Progenitor cell of endocrine pancreas (in vitro differentiated cells): Measurements from ENCODE around the gene CBFA2T3. TPM values are rescaled to one million over a fixed set of nuclear protein-coding genes. Genes with fewer than 3 reads are reported as not detected.

ENCODE experiments used
- DNase-seq: peaks from one replicate; pipeline ENCODE4 v3.0.0; 2021; ENCODE audit warnings: low spot score; ENCODE audit not compliant: unreplicated experiment
- H3K27ac Mint-ChIP-seq: 2 replicates; pipeline ENCODE4 v1.8.0; 2021; ENCODE audit warnings: mild to moderate bottlenecking, moderate library complexity, mixed read lengths
- H3K27me3 Mint-ChIP-seq: 2 replicates; pipeline ENCODE4 v1.8.0; 2021; ENCODE audit warnings: mixed read lengths
- H3K36me3 Mint-ChIP-seq: 2 replicates; pipeline ENCODE4 v1.8.0; 2022; ENCODE audit warnings: mixed read lengths; ENCODE audit not compliant: insufficient read depth
- H3K4me1 Mint-ChIP-seq: 2 replicates; pipeline ENCODE4 v1.8.0; 2021; ENCODE audit warnings: low read depth, mixed read lengths
- H3K4me3 Mint-ChIP-seq: 2 replicates; pipeline ENCODE4 v1.8.0; 2021; ENCODE audit warnings: low read depth, mild to moderate bottlenecking, moderate library complexity, mixed read lengths
- H3K9me3 Mint-ChIP-seq: 2 replicates; pipeline ENCODE4 v1.8.0; 2021; ENCODE audit warnings: low read depth, mixed read lengths
- total RNA-seq: library from RNA; stranded (reverse); gene quantifications from 2 replicates; pipeline ENCODE4 v1.2.1, GENCODE V29; 2021
- TF ChIP-seq, protein P1 (sequence below): fragments of 200-600 bp; sonication (generic); IDR thresholded peaks from one replicate; pipeline ENCODE4 v1.5.0; 2021; ENCODE audit warnings: antibody characterized with exemption, mild to moderate bottlenecking; ENCODE audit not compliant: unreplicated experiment

The CBFA2T3 gene
- total RNA-seq, 1 donor from 2014 or later, result 12.9 TPM

DNA sequence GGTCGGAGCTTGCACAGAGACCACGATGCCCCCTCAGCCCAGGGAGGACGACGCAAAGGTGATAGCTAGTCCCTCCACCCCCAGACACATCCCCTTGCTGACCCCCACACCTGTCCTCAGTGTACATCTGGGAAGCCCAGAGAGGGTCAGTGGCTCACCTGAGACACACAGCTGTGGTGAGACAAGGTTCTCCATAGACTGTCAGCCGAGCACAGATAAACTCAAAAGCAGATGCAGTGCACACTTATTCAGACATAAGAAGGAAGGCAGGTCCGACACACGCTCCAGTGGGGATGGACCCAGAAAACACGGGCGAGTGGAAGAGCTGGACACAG, 19.6 kb downstream of the CBFA2T3 start:
- H3K9me3 Mint-ChIP-seq, result no peaks in the 10 kb centered on the region
- H3K27me3 Mint-ChIP-seq, result peaks cover 35% of the 10 kb centered on the region
- no peak overlapping the region for H3K27ac Mint-ChIP-seq
- TF ChIP-seq, protein P1, sequence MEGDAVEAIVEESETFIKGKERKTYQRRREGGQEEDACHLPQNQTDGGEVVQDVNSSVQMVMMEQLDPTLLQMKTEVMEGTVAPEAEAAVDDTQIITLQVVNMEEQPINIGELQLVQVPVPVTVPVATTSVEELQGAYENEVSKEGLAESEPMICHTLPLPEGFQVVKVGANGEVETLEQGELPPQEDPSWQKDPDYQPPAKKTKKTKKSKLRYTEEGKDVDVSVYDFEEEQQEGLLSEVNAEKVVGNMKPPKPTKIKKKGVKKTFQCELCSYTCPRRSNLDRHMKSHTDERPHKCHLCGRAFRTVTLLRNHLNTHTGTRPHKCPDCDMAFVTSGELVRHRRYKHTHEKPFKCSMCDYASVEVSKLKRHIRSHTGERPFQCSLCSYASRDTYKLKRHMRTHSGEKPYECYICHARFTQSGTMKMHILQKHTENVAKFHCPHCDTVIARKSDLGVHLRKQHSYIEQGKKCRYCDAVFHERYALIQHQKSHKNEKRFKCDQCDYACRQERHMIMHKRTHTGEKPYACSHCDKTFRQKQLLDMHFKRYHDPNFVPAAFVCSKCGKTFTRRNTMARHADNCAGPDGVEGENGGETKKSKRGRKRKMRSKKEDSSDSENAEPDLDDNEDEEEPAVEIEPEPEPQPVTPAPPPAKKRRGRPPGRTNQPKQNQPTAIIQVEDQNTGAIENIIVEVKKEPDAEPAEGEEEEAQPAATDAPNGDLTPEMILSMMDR, result no peak
- H3K36me3 Mint-ChIP-seq, result no peaks in the 10 kb centered on the region
- H3K4me3 Mint-ChIP-seq, result no peak overlapping the region
- no peaks in the 10 kb centered on the region for H3K4me1 Mint-ChIP-seq
- DNase-seq, result no peak

DNA sequence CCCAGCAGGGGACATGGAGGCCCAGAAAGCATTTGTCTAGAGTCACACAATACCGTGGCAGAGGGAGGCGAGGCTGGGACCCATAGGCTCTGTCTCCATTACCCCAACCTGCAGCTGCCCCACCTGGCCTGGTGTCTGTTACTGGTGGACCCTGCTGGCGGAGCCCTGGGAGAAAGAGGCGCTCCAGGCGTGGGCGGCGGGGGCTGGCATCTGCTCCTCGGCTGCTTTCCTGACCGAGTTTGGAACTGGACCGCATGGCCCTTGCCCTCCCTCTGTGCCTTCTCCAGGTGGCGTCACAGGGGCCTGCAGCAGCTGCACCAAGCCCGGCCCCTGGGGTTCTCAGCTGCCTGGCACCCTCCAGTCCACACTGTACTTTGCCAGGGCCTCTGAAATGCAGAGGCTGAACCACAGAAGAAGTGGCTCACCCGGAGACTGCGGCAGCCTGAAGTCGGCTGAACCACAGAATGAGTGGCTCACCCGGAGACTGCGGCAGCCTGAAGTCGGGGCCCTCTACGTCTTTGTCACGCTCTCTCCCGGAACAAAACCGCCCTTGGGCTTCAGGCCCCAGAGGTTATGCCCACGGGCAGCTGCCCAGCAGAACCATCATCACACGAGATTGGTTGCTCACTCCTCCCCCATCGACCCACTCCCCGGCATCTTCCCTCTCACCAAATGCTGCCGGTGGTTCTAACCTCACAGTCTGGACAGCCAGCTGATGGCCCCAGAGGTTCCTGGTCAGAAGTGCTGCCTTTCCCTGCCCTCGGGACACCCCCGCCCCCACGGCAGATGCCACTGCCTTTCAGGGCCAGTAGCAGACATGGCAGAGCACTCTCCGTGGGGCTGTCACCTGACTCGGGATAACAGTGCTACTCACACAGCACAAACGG, 20.2 kb downstream of the CBFA2T3 start:
- Mint-ChIP-seq H3K9me3 (no peaks in the 10 kb centered on the region), H3K4me1 (no peaks in the 10 kb centered on the region), H3K27ac (no peak overlapping the region), H3K27me3 (peaks cover 36% of the 10 kb centered on the region), H3K36me3 (no peaks in the 10 kb centered on the region), H3K4me3 (no peak overlapping the region)
- TF ChIP-seq, protein P1, result no peak
- no peak for DNase-seq

DNA sequence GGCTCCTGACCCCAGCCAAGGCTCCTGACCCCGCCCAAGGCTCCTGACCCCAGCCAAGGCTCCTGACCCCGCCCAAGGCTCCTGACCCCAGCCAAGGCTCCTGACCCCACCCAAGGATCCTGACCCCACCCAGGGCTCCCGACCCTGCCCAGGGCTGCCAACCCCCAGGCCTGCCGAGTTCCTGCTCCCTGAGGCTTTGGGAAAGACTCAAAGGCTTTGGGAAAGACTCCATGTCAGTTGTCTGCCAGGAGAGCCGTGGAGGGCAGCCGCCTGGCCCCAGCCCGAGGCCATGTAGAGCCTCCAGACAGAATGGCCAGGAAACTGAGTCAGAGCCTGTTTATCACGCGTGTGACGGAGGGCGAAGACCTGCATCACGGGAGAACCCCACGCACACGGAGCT, 21.1 kb downstream of the CBFA2T3 start:
- Mint-ChIP-seq H3K4me1 (no peaks in the 10 kb centered on the region), H3K27me3 (peaks cover 37% of the 10 kb centered on the region), H3K36me3 (no peaks in the 10 kb centered on the region), H3K4me3 (no peak overlapping the region), H3K9me3 (no peaks in the 10 kb centered on the region), H3K27ac (no peak overlapping the region)
- DNase-seq, result no peak
- TF ChIP-seq, protein P1, result no peak

DNA sequence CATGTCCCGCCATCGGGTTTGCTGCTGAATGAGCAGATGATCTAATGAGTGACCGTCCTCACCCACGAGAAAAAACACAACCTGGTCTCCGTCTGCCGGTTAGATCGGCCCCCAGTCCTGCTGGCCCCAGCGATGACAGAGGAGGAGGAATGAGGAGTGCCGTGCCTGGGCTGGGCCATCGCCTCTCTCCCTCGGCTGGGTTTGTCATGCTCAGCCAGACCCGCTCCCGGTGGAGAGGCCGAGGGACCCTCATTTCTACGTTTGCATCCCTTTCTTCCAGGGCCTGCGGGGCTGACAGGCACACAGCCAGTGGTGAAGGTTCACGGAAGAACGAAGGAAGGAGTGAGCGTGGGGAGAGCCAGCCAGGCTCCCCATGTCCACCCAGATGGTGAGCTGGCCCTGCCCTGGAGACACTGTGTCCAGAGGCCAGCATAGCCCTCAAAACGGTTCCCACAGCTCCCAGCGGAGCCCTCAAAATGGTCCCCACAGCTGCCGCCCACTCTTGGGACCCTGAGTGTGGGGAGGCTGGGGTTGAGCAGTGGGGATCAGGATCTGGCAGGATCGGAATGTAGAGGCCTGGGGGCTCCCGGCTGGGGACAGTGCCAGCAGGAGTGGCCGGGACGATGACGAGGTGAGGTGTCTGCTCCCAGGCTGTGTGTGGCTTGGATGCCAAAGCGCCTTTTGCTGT, 23.9 kb downstream of the CBFA2T3 start:
- no peak for DNase-seq
- no peaks in the 10 kb centered on the region for H3K36me3 Mint-ChIP-seq
- no peak overlapping the region for H3K27ac Mint-ChIP-seq
- H3K4me1 Mint-ChIP-seq, result no peaks in the 10 kb centered on the region
- peaks cover 40% of the 10 kb centered on the region for H3K27me3 Mint-ChIP-seq
- H3K9me3 Mint-ChIP-seq, result no peaks in the 10 kb centered on the region
- no peak overlapping the region for H3K4me3 Mint-ChIP-seq
- TF ChIP-seq, protein P1, result no peak

DNA sequence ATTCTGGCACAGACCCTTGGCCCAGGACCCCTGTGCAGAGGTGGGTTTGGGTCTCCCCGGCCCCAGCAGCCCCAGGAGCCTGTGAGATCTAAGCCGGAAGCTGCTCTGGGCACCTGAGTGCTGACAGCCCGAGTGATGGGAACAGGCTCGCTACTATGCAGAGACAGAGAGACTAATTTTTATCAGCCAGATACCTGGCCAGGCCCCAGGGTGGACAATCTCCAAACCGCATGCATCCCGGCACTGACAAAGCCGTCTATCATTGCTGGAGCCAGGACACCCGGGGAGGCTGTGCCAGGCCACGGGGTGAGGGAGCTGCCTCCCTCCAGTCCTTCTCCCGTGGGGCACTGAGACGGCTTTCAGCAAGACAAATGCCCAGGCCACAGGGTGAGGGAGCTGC, 25.0 kb downstream of the CBFA2T3 start:
- TF ChIP-seq, protein P1, result no peak
- Mint-ChIP-seq H3K4me1 (no peaks in the 10 kb centered on the region), H3K36me3 (no peaks in the 10 kb centered on the region)

More for the DNA sequence above, 25.0 kb downstream of the CBFA2T3 start:
- peaks cover 41% of the 10 kb centered on the region for H3K27me3 Mint-ChIP-seq
- no peak for DNase-seq
- no peak overlapping the region for H3K27ac Mint-ChIP-seq
- H3K9me3 Mint-ChIP-seq, result no peaks in the 10 kb centered on the region
- no peak overlapping the region for H3K4me3 Mint-ChIP-seq
